NCI-H2081 (cell line): ENCODE results near the gene CCNG2.

ENCODE experiments used
- DNase-seq, 2 experiments: peaks; one replicate each; lab custom pipeline; 2025; lab: John Stamatoyannopoulos, UW

The CCNG2 gene

GRCh38 chr4:77204621-77205020 is 47.6 kb downstream of the CCNG2 start:
- no peak for DNase-seq

GRCh38 chr4:77209012-77209411 is 52.0 kb downstream of the CCNG2 start:
- DNase-seq, result no peak

- DNase-seq, result no peak
Measured at GRCh38 chr4:77209936-77210335, 52.9 kb downstream of the CCNG2 start.

- no peak for DNase-seq
Measured at GRCh38 chr4:77215107-77215506, 58.1 kb downstream of the CCNG2 start.

- DNase-seq, result no peak
Measured at GRCh38 chr4:77217526-77217925, 60.5 kb downstream of the CCNG2 start.

GRCh38 chr4:77219266-77219665 is 62.3 kb downstream of the CCNG2 start:
- no peak for DNase-seq
